ENCODE results near the gene GOT2. TPM values are rescaled to one million over a fixed set of nuclear protein-coding genes. Genes with fewer than 3 reads are reported as not detected.
A peak's percentile ranks its signal among the peaks of the same experiment; 100 is the strongest.
"Not testable (repeated sequence)": the region's sequence is repeated elsewhere in the genome, so short reads cannot be mapped to it uniquely, and the experiment has no call there.

Gene GOT2
- total RNA-seq (2022): 150 and 153 TPM in 2 replicates
- Bru-seq, nascent RNA: percentile 84 among the genes with signal in this experiment
- BruChase-seq, experiment 1, labeled RNA remaining after a 2-hour chase: percentile 80 among the genes with signal in this experiment
- BruChase-seq, experiment 2, labeled RNA remaining after a 6-hour chase: percentile 93 among the genes with signal in this experiment
- long read RNA-seq, transcript GOT2-201 (10 exons, 2,462 nt): major isoform, 310 of 345 reads
- long read RNA-seq, partial matches to known transcripts: 17 of 345 reads
- long read RNA-seq, other reads (novel, unspliced or antisense): 18 of 345 reads

DNA sequence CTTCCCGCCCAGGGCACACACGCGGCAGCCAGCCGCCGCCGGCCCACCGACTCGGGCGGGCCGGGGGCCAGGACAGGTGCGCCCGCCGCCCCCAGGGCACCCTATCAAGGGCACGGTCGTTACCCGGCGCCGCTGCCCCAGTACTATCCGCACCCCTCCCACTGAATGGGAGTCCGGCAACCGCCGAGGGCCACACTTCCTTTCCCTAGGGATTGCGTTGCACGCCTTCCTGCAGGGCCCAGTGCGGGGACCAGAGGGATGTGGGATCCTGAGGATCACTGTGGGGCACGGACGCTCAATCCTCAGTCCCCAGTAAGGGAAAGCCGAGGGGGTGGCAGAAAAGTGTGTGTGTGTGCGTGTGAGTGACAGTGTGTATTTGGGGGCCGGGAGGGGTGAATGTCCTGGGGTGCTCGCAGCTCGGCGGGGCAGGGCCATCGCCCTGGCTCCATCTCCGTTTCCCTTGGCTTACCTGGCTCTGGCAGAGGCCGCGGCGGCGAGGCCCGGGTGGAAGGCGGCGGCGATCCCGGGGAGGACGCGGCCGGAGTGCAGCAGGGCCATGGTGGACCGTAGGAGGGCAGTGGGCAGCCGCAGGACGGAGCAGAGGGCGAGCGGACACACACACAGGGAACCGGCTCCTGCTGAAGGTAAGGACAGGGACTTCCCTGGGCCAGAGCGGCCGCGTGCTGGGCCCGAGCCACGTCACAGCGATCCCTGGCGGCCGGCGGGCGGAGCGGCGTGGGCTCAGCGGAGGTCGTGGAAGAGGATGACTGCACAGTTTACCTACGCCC, at the start of gene GOT2:
Gene GOT2, minus strand, starts transcription at position 646 of the 788 bp plus-strand sequence. Its CDS starts 88 bp downstream, at position 558.
- ChIA-PET POLR2A (no interaction called here), CTCF (interaction anchor here (0.6 to 1.8 kb wide), 3 partner anchors 22 to 245 kb away, joined by 3 to 8 read pairs (median 4); partner anchors contain the start of gene SLC38A7)
- Histone ChIP-seq H3K36me3 (ENCODE audit: control insufficient read depth, insufficient read depth, low read length) (no peaks in the 10 kb centered on the region), H3K9me3 (no peaks in the 10 kb centered on the region), H3K4me1 (no peaks in the 10 kb centered on the region; the same call in 1 of the 2 replicates), H3K4me3 (ENCODE audit: low read depth, low read length) (peak within 1 kb of the TSS; percentile 76), H3K27me3 (replicated peaks; ENCODE audit: control insufficient read depth, insufficient read depth, low read length) (no peaks in the 10 kb centered on the region)
- no TSS peak for BruUV-seq (replicated peaks)
- H3K27me3 Mint-ChIP-seq (ENCODE audit: insufficient read depth, unreplicated experiment): no peaks in the 10 kb centered on the region
- intact Hi-C loops (cut with micrococcal nuclease; ENCODE audit: unreplicated experiment): loop anchor here (1.0 to 2.0 kb wide), 2 partner anchors 22 to 49 kb away; partner anchors contain the start of gene SLC38A7
- no peaks in the 10 kb centered on the region for H3K9me3 Mint-ChIP-seq (ENCODE audit: unreplicated experiment)
- DNase-seq: peak; percentile 89 to 94
- H3K4me3 Mint-ChIP-seq (ENCODE audit: unreplicated experiment): peak within 1 kb of the TSS; percentile 100
- H3K36me3 Mint-ChIP-seq (ENCODE audit: insufficient read depth, unreplicated experiment): peaks cover 4% of the 10 kb centered on the region
- peak within 1 kb of the TSS; percentile 99 for H3K27ac Mint-ChIP-seq (ENCODE audit: unreplicated experiment)
- TF ChIP-seq, protein P1, sequence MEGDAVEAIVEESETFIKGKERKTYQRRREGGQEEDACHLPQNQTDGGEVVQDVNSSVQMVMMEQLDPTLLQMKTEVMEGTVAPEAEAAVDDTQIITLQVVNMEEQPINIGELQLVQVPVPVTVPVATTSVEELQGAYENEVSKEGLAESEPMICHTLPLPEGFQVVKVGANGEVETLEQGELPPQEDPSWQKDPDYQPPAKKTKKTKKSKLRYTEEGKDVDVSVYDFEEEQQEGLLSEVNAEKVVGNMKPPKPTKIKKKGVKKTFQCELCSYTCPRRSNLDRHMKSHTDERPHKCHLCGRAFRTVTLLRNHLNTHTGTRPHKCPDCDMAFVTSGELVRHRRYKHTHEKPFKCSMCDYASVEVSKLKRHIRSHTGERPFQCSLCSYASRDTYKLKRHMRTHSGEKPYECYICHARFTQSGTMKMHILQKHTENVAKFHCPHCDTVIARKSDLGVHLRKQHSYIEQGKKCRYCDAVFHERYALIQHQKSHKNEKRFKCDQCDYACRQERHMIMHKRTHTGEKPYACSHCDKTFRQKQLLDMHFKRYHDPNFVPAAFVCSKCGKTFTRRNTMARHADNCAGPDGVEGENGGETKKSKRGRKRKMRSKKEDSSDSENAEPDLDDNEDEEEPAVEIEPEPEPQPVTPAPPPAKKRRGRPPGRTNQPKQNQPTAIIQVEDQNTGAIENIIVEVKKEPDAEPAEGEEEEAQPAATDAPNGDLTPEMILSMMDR (IDR thresholded peaks at IDR 0.05; ENCODE audit: insufficient read depth in 1 of 2, low read depth in 1 of 2, low read length in 1 of 2, severe bottlenecking in 1 of 2, unreplicated experiment in 1 of 2): peak; percentile 75 to 98
- peaks cover 12% of the 10 kb centered on the region for H3K4me1 Mint-ChIP-seq (ENCODE audit: low read depth, unreplicated experiment)

DNA sequence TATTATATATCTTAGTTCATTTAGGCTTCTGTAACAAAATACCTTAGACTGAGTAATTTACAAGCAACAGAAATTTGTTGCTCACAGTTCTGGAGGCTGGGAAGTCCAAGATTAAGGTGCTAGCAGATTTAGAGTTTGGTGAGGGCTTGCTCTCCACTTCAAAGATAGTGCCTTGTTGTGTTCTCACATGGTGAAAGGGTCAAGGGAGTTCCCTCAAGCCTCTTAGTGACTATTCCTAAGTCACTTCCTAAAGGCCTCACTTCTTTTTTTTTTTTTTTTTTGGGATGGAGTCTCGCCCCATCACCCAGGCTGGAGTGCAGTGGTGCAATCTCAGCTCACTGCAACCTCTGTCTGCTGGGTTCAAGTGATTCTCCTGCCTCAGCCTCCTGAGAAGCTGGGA, 45.2 kb upstream of the GOT2 start:
- DNase-seq; H3K36me3 Mint-ChIP-seq (ENCODE audit: insufficient read depth, unreplicated experiment); H3K9me3 Mint-ChIP-seq (ENCODE audit: unreplicated experiment); POLR2A ChIA-PET; H3K27ac Mint-ChIP-seq (ENCODE audit: unreplicated experiment); H3K4me1 Mint-ChIP-seq (ENCODE audit: low read depth, unreplicated experiment); CTCF ChIA-PET; intact Hi-C loops (cut with micrococcal nuclease; ENCODE audit: unreplicated experiment); H3K27me3 Mint-ChIP-seq (ENCODE audit: insufficient read depth, unreplicated experiment); H3K36me3 ChIP-seq (ENCODE audit: control insufficient read depth, insufficient read depth, low read length); H3K4me1 ChIP-seq; H3K9me3 ChIP-seq; H3K27me3 ChIP-seq (replicated peaks; ENCODE audit: control insufficient read depth, insufficient read depth, low read length); H3K4me3 ChIP-seq (ENCODE audit: low read depth, low read length); BruUV-seq (replicated peaks); H3K4me3 Mint-ChIP-seq (ENCODE audit: unreplicated experiment): not testable (repeated sequence)

DNA sequence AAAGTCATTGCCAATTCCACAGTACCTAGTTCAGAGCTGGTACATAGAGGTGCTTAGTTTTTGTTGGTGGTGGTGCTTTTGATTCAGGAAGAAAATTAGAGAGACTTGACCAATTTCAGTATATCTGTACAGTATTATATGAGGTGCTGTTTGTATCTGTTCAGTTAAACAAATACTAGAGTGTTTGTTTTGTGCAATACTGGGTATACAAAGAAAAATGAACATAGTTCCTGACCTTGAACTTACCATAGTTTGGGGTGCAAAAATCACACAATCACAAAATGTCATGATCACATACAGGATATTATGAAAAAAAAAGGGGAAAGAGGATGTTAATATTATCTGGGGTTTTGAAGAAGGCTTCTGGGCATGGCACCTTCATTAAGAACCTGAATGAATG, 39.8 kb upstream of the GOT2 start:
- no peaks in the 10 kb centered on the region for H3K27me3 ChIP-seq (replicated peaks; ENCODE audit: control insufficient read depth, insufficient read depth, low read length)
- TF ChIP-seq, protein P1 (IDR thresholded peaks at IDR 0.05; ENCODE audit: insufficient read depth in 1 of 2, low read depth in 1 of 2, low read length in 1 of 2, severe bottlenecking in 1 of 2, unreplicated experiment in 1 of 2): no peak
- Mint-ChIP-seq H3K36me3 (ENCODE audit: insufficient read depth, unreplicated experiment) (no peaks in the 10 kb centered on the region), H3K27me3 (ENCODE audit: insufficient read depth, unreplicated experiment) (peaks cover 18% of the 10 kb centered on the region), H3K27ac (ENCODE audit: unreplicated experiment) (no peak overlapping the region), H3K4me3 (ENCODE audit: unreplicated experiment) (no peak overlapping the region), H3K4me1 (ENCODE audit: low read depth, unreplicated experiment) (no peaks in the 10 kb centered on the region), H3K9me3 (ENCODE audit: unreplicated experiment) (no peaks in the 10 kb centered on the region)
- H3K36me3 ChIP-seq (ENCODE audit: control insufficient read depth, insufficient read depth, low read length): no peaks in the 10 kb centered on the region
- CTCF ChIA-PET: no interaction called here
- no peak for DNase-seq
- H3K9me3 ChIP-seq: no peaks in the 10 kb centered on the region
- H3K4me3 ChIP-seq (ENCODE audit: low read depth, low read length): no peak overlapping the region
- BruUV-seq (replicated peaks): no TSS peak
- intact Hi-C loops (cut with micrococcal nuclease; ENCODE audit: unreplicated experiment): no loop called here
- POLR2A ChIA-PET: no interaction called here
- no peaks in the 10 kb centered on the region for H3K4me1 ChIP-seq
